ENCODE measurements around the gene MKNK2.
A peak's percentile ranks its signal among the peaks of the same experiment; 100 is the strongest.

Gene MKNK2

GRCh38 chr19:2047449-2048103 is 3.5 kb downstream of the MKNK2 start:
- no peak for TF ChIP-seq CTCF (conservative IDR thresholded peaks at IDR 0.05)
- TF ChIP-seq ZFX (IDR thresholded peaks at IDR 0.05): no peak
- H3K27ac ChIP-seq: peak overlapping the region; percentile 95

GRCh38 chr19:2047076-2047448 is 4.0 kb downstream of the MKNK2 start:
- TF ChIP-seq ZFX (IDR thresholded peaks at IDR 0.05): no peak
- TF ChIP-seq CTCF (conservative IDR thresholded peaks at IDR 0.05): no peak
- H3K27ac ChIP-seq: peak overlapping the region; percentile 95

- TF ChIP-seq CTCF (conservative IDR thresholded peaks at IDR 0.05) (no peak), ZFX (IDR thresholded peaks at IDR 0.05) (no peak)
- peak overlapping the region; percentile 95 for H3K27ac ChIP-seq
Observed at GRCh38 chr19:2046046-2046907, 4.8 kb downstream of the MKNK2 start.

GRCh38 chr19:2045501-2046045 is 5.5 kb downstream of the MKNK2 start:
- TF ChIP-seq ZFX (IDR thresholded peaks at IDR 0.05) (no peak), CTCF (conservative IDR thresholded peaks at IDR 0.05) (no peak)
- peak overlapping the region; percentile 95 for H3K27ac ChIP-seq

GRCh38 chr19:2044709-2045500 is 6.1 kb downstream of the MKNK2 start:
- H3K27ac ChIP-seq: peak overlapping the region; percentile 95
- no peak for TF ChIP-seq ZFX (IDR thresholded peaks at IDR 0.05)
- TF ChIP-seq CTCF (conservative IDR thresholded peaks at IDR 0.05): no peak

GRCh38 chr19:2043961-2044708 is 6.9 kb downstream of the MKNK2 start:
- H3K27ac ChIP-seq: peak overlapping the region; percentile 95

More at GRCh38 chr19:2043961-2044708, 6.9 kb downstream of the MKNK2 start:
- TF ChIP-seq ZFX (IDR thresholded peaks at IDR 0.05) (no peak), CTCF (conservative IDR thresholded peaks at IDR 0.05) (no peak)
